ENCODE data around the gene DPCD. TPM values are rescaled to one million over a fixed set of nuclear protein-coding genes. Genes with fewer than 3 reads are reported as not detected.

The DPCD gene
- total and polyA plus RNA-seq, 2 of the 8 experiments (the other 6 are each of a cell fraction or from before 2014, with no cell fraction given): 21.2 to 31.4 TPM

DNA sequence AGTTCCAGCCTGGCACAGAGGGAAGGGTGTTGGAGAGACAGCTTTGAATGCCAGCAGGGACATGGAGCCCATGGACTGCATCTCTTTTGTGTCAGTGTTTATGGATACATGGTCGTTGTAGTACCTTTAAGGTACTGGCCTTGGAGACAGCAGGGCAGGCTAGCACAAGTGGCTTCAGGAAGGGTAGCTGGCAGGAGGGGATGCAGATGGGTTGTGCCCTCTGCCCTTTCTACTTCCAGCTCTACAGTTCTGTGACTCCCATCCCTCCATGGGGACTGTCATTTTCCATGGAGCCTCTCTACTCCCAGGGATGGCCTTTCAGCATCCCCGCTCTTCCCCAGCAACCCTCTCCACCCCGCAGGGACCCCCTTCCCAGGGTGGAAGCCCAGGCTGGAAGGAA lies 25.1 kb upstream of the DPCD start (continued):
- TF ChIP-seq, protein P1, sequence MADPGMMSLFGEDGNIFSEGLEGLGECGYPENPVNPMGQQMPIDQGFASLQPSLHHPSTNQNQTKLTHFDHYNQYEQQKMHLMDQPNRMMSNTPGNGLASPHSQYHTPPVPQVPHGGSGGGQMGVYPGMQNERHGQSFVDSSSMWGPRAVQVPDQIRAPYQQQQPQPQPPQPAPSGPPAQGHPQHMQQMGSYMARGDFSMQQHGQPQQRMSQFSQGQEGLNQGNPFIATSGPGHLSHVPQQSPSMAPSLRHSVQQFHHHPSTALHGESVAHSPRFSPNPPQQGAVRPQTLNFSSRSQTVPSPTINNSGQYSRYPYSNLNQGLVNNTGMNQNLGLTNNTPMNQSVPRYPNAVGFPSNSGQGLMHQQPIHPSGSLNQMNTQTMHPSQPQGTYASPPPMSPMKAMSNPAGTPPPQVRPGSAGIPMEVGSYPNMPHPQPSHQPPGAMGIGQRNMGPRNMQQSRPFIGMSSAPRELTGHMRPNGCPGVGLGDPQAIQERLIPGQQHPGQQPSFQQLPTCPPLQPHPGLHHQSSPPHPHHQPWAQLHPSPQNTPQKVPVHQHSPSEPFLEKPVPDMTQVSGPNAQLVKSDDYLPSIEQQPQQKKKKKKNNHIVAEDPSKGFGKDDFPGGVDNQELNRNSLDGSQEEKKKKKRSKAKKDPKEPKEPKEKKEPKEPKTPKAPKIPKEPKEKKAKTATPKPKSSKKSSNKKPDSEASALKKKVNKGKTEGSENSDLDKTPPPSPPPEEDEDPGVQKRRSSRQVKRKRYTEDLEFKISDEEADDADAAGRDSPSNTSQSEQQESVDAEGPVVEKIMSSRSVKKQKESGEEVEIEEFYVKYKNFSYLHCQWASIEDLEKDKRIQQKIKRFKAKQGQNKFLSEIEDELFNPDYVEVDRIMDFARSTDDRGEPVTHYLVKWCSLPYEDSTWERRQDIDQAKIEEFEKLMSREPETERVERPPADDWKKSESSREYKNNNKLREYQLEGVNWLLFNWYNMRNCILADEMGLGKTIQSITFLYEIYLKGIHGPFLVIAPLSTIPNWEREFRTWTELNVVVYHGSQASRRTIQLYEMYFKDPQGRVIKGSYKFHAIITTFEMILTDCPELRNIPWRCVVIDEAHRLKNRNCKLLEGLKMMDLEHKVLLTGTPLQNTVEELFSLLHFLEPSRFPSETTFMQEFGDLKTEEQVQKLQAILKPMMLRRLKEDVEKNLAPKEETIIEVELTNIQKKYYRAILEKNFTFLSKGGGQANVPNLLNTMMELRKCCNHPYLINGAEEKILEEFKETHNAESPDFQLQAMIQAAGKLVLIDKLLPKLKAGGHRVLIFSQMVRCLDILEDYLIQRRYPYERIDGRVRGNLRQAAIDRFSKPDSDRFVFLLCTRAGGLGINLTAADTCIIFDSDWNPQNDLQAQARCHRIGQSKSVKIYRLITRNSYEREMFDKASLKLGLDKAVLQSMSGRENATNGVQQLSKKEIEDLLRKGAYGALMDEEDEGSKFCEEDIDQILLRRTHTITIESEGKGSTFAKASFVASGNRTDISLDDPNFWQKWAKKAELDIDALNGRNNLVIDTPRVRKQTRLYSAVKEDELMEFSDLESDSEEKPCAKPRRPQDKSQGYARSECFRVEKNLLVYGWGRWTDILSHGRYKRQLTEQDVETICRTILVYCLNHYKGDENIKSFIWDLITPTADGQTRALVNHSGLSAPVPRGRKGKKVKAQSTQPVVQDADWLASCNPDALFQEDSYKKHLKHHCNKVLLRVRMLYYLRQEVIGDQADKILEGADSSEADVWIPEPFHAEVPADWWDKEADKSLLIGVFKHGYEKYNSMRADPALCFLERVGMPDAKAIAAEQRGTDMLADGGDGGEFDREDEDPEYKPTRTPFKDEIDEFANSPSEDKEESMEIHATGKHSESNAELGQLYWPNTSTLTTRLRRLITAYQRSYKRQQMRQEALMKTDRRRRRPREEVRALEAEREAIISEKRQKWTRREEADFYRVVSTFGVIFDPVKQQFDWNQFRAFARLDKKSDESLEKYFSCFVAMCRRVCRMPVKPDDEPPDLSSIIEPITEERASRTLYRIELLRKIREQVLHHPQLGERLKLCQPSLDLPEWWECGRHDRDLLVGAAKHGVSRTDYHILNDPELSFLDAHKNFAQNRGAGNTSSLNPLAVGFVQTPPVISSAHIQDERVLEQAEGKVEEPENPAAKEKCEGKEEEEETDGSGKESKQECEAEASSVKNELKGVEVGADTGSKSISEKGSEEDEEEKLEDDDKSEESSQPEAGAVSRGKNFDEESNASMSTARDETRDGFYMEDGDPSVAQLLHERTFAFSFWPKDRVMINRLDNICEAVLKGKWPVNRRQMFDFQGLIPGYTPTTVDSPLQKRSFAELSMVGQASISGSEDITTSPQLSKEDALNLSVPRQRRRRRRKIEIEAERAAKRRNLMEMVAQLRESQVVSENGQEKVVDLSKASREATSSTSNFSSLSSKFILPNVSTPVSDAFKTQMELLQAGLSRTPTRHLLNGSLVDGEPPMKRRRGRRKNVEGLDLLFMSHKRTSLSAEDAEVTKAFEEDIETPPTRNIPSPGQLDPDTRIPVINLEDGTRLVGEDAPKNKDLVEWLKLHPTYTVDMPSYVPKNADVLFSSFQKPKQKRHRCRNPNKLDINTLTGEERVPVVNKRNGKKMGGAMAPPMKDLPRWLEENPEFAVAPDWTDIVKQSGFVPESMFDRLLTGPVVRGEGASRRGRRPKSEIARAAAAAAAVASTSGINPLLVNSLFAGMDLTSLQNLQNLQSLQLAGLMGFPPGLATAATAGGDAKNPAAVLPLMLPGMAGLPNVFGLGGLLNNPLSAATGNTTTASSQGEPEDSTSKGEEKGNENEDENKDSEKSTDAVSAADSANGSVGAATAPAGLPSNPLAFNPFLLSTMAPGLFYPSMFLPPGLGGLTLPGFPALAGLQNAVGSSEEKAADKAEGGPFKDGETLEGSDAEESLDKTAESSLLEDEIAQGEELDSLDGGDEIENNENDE (IDR thresholded peaks at IDR 0.05; ENCODE audit: insufficient replicate concordance, low read length): no peak
- TF ChIP-seq SP2 (IDR thresholded peaks at IDR 0.05; ENCODE audit: low read length): no peak

Data from H1 (cell line).